ENCODE measurements around the gene ME2. TPM values are rescaled to one million over a fixed set of nuclear protein-coding genes. Genes with fewer than 3 reads are reported as not detected.

The ME2 gene
- total RNA-seq, 2 donors from 2014 or later: 42.6 to 73.6 TPM

GRCh38 chr18:50895350-50896045, 16.6 kb downstream of the ME2 start:
- ATAC-seq (ENCODE audit: insufficient number of reproducible peaks, low FRiP score, low read depth) (no peak), DNase-seq (ENCODE audit: low spot score) (no peak)
- Histone ChIP-seq H3K36me3 (no peaks in the 10 kb centered on the region), H3K4me3 (no peak overlapping the region), H3K4me1 (ENCODE audit: control insufficient read depth in 1 of 2, low read depth in 2 of 2) (peaks cover 0 to 5% of the 10 kb centered on the region in 2 donors), H3K9me3 (no peaks in the 10 kb centered on the region), H3K27ac (no peak overlapping the region), H3K27me3 (replicated peaks; ENCODE audit: insufficient read depth) (no peaks in the 10 kb centered on the region)
- no peak for TF ChIP-seq CTCF (IDR thresholded peaks at IDR 0.05)

- TF ChIP-seq CTCF (IDR thresholded peaks at IDR 0.05): no peak
- no peak for DNase-seq (ENCODE audit: low spot score)
- Histone ChIP-seq H3K9me3 (no peaks in the 10 kb centered on the region), H3K4me3 (no peak overlapping the region), H3K36me3 (no peaks in the 10 kb centered on the region), H3K27ac (no peak overlapping the region), H3K27me3 (replicated peaks; ENCODE audit: insufficient read depth) (no peaks in the 10 kb centered on the region), H3K4me1 (ENCODE audit: control insufficient read depth in 1 of 2, low read depth in 2 of 2) (peaks cover 0 to 5% of the 10 kb centered on the region in 2 donors)
- ATAC-seq (ENCODE audit: insufficient number of reproducible peaks, low FRiP score, low read depth): no peak
Measured at GRCh38 chr18:50896093-50896492, 17.2 kb downstream of the ME2 start.

- no peak overlapping the region for H3K4me3 ChIP-seq
- ATAC-seq (ENCODE audit: insufficient number of reproducible peaks, low FRiP score, low read depth) (no peak), DNase-seq (ENCODE audit: low spot score) (no peak)
- H3K4me1 ChIP-seq (ENCODE audit: control insufficient read depth in 1 of 2, low read depth in 2 of 2): no peaks in the 10 kb centered on the region
- H3K9me3 ChIP-seq: no peaks in the 10 kb centered on the region
- no peak for TF ChIP-seq CTCF (IDR thresholded peaks at IDR 0.05)
- no peak overlapping the region for H3K27ac ChIP-seq
- H3K27me3 ChIP-seq (replicated peaks; ENCODE audit: insufficient read depth): no peaks in the 10 kb centered on the region
- H3K36me3 ChIP-seq: no peaks in the 10 kb centered on the region
Measured at GRCh38 chr18:50898919-50899318, 20.0 kb downstream of the ME2 start.

- Histone ChIP-seq H3K36me3 (no peaks in the 10 kb centered on the region), H3K4me1 (ENCODE audit: control insufficient read depth in 1 of 2, low read depth in 2 of 2) (no peaks in the 10 kb centered on the region), H3K27ac (no peak overlapping the region), H3K4me3 (no peak overlapping the region), H3K9me3 (no peaks in the 10 kb centered on the region), H3K27me3 (replicated peaks; ENCODE audit: insufficient read depth) (no peaks in the 10 kb centered on the region)
- ATAC-seq (ENCODE audit: insufficient number of reproducible peaks, low FRiP score, low read depth): no peak
- DNase-seq (ENCODE audit: low spot score): no peak
- TF ChIP-seq CTCF (IDR thresholded peaks at IDR 0.05): no peak
Measured at GRCh38 chr18:50902797-50903196, 23.9 kb downstream of the ME2 start.

GRCh38 chr18:50906843-50907242, 27.9 kb downstream of the ME2 start:
- TF ChIP-seq CTCF (IDR thresholded peaks at IDR 0.05): no peak

More at GRCh38 chr18:50906843-50907242, 27.9 kb downstream of the ME2 start:
- Histone ChIP-seq H3K4me3 (no peak overlapping the region), H3K9me3 (no peaks in the 10 kb centered on the region), H3K36me3 (peaks cover 8% of the 10 kb centered on the region), H3K4me1 (ENCODE audit: control insufficient read depth in 1 of 2, low read depth in 2 of 2) (no peaks in the 10 kb centered on the region), H3K27me3 (replicated peaks; ENCODE audit: insufficient read depth) (no peaks in the 10 kb centered on the region), H3K27ac (no peak overlapping the region)
- DNase-seq (ENCODE audit: low spot score) (no peak), ATAC-seq (ENCODE audit: insufficient number of reproducible peaks, low FRiP score, low read depth) (no peak)

Data from thoracic aorta (tissue), 2 donors.